Measurements from ENCODE around the gene SSC5D. TPM values are rescaled to one million over a fixed set of nuclear protein-coding genes. Genes with fewer than 3 reads are reported as not detected.

SSC5D gene
- total and polyA plus RNA-seq, 9 of the 15 experiments (the other 6 are each of a cell fraction or from before 2014, with no cell fraction given): 0.04 to 0.71 (median 0.14) TPM; not detected in 2

DNA sequence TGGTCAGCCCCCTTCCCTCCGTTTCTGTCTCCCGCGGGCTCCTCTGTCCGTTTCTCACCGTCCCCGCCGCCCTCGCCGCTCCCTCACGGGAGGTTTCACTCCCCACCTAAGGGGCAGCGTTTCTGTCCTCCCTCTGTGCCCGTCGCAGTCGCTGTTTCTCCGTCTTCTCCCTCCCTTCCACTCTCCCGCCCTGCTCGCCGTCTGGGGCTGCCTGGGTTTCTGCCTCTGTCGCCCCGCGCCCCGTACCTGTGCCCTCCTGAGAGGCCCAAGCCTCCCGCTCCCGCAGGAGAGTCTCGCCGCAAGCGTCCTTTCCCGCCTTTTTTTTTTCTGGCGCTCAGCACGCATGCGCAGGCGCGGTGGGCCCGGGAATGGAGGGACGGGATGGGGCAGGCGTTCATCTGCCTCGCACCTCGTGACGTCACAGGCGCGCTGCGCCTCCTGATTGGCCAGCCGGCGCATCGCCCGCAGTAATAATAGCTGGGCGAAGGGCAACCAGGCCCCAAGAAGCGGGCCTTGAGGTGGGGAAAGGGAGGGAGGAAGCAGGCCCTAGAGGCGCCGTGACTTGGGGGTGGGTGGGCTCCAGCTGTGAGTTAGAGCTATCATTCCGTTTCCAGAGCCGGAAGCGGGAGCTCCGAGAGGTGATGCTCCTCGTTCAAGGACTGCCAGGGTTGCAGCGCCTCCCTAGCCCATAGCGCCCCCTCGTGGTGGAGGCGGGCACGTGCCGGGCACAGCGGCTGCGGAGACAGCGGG, 15.4 kb downstream of the SSC5D start (continued):
- TF ChIP-seq NR2C1 (IDR thresholded peaks at IDR 0.05) (no peak), NR2C1 (tag; IDR thresholded peaks at IDR 0.05) (0 out of 2 replicates have a peak, but pooled peaks have one; percentile 15), ZNF668 (CRISPR knock-in tag; IDR thresholded peaks at IDR 0.05) (no peak; the same call in 1 of the 2 replicates), SMAD3 (CRISPR knock-in tag; conservative IDR thresholded peaks at IDR 0.05) (no peak), CC2D1A (IDR thresholded peaks at IDR 0.05) (peak; percentile 73), RAD21 (CRISPR knock-in tag; conservative IDR thresholded peaks at IDR 0.05 in 1 of 2, IDR thresholded peaks at IDR 0.05 in 1 of 2) (peak; percentile 93 to 95), ZNF232 (CRISPR knock-in tag; IDR thresholded peaks at IDR 0.05) (peak; percentile 99), EWSR1 (IDR thresholded peaks at IDR 0.05; ENCODE audit: borderline replicate concordance, low read depth, partially characterized antibody) (no peak), EGR1 (conservative IDR thresholded peaks at IDR 0.05) (no peak), NFE2L1 (tag; IDR thresholded peaks at IDR 0.05; ENCODE audit: borderline replicate concordance, low read depth) (no peak), ZNF76 (CRISPR knock-in tag; IDR thresholded peaks at IDR 0.05; ENCODE audit: borderline replicate concordance) (no peak), TGIF2 (CRISPR knock-in tag; IDR thresholded peaks at IDR 0.05) (peak; percentile 97), RBM22 (IDR thresholded peaks at IDR 0.05; ENCODE audit: low read depth, low read length, poor library complexity, severe bottlenecking) (no peak), MYNN (IDR thresholded peaks at IDR 0.05) (no peak), MYNN (CRISPR knock-in tag; IDR thresholded peaks at IDR 0.05) (no peak), ELF1 (tag; IDR thresholded peaks at IDR 0.05) (peak; percentile 88), NR4A1 (CRISPR knock-in tag; IDR thresholded peaks at IDR 0.05) (no peak), NR4A1 (tag; IDR thresholded peaks at IDR 0.05) (no peak; the same call in 1 of the 2 replicates), SP1 (CRISPR knock-in tag; IDR thresholded peaks at IDR 0.05) (0 out of 2 replicates have a peak, but pooled peaks have one; percentile 67)
- TF ChIP-seq, protein P1, sequence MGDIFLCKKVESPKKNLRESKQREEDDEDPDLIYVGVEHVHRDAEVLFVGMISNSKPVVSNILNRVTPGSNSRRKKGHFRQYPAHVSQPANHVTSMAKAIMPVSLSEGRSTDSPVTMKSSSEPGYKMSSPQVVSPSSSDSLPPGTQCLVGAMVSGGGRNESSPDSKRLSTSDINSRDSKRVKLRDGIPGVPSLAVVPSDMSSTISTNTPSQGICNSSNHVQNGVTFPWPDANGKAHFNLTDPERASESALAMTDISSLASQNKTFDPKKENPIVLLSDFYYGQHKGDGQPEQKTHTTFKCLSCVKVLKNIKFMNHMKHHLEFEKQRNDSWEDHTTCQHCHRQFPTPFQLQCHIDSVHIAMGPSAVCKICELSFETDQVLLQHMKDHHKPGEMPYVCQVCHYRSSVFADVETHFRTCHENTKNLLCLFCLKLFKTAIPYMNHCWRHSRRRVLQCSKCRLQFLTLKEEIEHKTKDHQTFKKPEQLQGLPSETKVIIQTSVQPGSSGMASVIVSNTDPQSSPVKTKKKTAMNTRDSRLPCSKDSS (IDR thresholded peaks at IDR 0.05; ENCODE audit: low read depth, partially characterized antibody): no peak
- TF ChIP-seq, protein P2, sequence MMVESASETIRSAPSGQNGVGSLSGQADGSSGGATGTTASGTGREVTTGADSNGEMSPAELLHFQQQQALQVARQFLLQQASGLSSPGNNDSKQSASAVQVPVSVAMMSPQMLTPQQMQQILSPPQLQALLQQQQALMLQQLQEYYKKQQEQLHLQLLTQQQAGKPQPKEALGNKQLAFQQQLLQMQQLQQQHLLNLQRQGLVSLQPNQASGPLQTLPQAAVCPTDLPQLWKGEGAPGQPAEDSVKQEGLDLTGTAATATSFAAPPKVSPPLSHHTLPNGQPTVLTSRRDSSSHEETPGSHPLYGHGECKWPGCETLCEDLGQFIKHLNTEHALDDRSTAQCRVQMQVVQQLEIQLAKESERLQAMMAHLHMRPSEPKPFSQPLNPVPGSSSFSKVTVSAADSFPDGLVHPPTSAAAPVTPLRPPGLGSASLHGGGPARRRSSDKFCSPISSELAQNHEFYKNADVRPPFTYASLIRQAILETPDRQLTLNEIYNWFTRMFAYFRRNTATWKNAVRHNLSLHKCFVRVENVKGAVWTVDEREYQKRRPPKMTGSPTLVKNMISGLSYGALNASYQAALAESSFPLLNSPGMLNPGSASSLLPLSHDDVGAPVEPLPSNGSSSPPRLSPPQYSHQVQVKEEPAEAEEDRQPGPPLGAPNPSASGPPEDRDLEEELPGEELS (CRISPR knock-in tag; IDR thresholded peaks at IDR 0.05; ENCODE audit: borderline replicate concordance): peak; percentile 100
- TF ChIP-seq, protein P3, sequence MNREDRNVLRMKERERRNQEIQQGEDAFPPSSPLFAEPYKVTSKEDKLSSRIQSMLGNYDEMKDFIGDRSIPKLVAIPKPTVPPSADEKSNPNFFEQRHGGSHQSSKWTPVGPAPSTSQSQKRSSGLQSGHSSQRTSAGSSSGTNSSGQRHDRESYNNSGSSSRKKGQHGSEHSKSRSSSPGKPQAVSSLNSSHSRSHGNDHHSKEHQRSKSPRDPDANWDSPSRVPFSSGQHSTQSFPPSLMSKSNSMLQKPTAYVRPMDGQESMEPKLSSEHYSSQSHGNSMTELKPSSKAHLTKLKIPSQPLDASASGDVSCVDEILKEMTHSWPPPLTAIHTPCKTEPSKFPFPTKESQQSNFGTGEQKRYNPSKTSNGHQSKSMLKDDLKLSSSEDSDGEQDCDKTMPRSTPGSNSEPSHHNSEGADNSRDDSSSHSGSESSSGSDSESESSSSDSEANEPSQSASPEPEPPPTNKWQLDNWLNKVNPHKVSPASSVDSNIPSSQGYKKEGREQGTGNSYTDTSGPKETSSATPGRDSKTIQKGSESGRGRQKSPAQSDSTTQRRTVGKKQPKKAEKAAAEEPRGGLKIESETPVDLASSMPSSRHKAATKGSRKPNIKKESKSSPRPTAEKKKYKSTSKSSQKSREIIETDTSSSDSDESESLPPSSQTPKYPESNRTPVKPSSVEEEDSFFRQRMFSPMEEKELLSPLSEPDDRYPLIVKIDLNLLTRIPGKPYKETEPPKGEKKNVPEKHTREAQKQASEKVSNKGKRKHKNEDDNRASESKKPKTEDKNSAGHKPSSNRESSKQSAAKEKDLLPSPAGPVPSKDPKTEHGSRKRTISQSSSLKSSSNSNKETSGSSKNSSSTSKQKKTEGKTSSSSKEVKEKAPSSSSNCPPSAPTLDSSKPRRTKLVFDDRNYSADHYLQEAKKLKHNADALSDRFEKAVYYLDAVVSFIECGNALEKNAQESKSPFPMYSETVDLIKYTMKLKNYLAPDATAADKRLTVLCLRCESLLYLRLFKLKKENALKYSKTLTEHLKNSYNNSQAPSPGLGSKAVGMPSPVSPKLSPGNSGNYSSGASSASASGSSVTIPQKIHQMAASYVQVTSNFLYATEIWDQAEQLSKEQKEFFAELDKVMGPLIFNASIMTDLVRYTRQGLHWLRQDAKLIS (CRISPR knock-in tag; IDR thresholded peaks at IDR 0.05): peak; percentile 98
